CD4-positive, CD25-positive, alpha-beta regulatory T cell (primary cell): ENCODE data around the gene CELSR3. TPM values are rescaled to one million over a fixed set of nuclear protein-coding genes. Genes with fewer than 3 reads are reported as not detected.

ENCODE experiments used
- ATAC-seq, 2 donors: fragments of 150-1000 bp; cut with Tn5 transposase; one replicate each; pipeline ENCODE4 v1.10.0; 2021; ENCODE audit warnings: low read depth in 2 of 2, moderate number of reproducible peaks in 2 of 2, moderate library complexity in 1 of 2
- DNase-seq, 3 donors: peaks; one replicate each; pipeline versions ENCODE4 v3.0.0 to v3.0.0-alpha.2; 2012 to 2022; ENCODE audit warnings: mixed read lengths in 1 of 3
- H3K27ac ChIP-seq: one replicate; pipeline ENCODE4 v1.7.0; 2013; ENCODE audit warnings: mild to moderate bottlenecking, low read length; ENCODE audit not compliant: insufficient read depth, poor library complexity, severe bottlenecking
- H3K27me3 ChIP-seq: one replicate; pipeline ENCODE4 v1.7.0; 2013; ENCODE audit warnings: low read length; ENCODE audit not compliant: control insufficient read depth, insufficient read depth
- H3K36me3 ChIP-seq: one replicate; pipeline ENCODE4 v1.7.0; 2013; ENCODE audit warnings: mild to moderate bottlenecking, low read length, moderate library complexity; ENCODE audit not compliant: control insufficient read depth, insufficient read depth
- H3K4me1 ChIP-seq: 2 replicates; pipeline ENCODE4 v1.7.0; 2013; ENCODE audit warnings: mild to moderate bottlenecking, low read length; ENCODE audit not compliant: insufficient read depth, control insufficient read depth, poor library complexity, severe bottlenecking
- H3K4me3 ChIP-seq: one replicate; pipeline ENCODE4 v1.7.0; 2013; ENCODE audit warnings: low read depth, mild to moderate bottlenecking, low read length, moderate library complexity
- H3K9me3 ChIP-seq, 2 experiments: 1 replicate in 1 of 2; 2 replicates in 1 of 2; pipeline ENCODE4 v1.7.0; 2013; ENCODE audit warnings: low read length in 2 of 2, mild to moderate bottlenecking in 1 of 2, moderate library complexity in 1 of 2; ENCODE audit not compliant: control insufficient read depth in 2 of 2
- H3K27ac Mint-ChIP-seq, 3 donors: one replicate each; pipeline ENCODE4 v1.8.0; 2020 to 2022; ENCODE audit warnings: mild to moderate bottlenecking in 3 of 3, mixed read lengths in 3 of 3, moderate library complexity in 2 of 3
- H3K27me3 Mint-ChIP-seq: one replicate; pipeline ENCODE4 v1.8.0; 2022; ENCODE audit warnings: mild to moderate bottlenecking, mixed read lengths
- H3K36me3 Mint-ChIP-seq: one replicate; pipeline ENCODE4 v1.8.0; 2020; ENCODE audit warnings: mixed read lengths
- H3K4me1 Mint-ChIP-seq, 4 donors: one replicate each; pipeline ENCODE4 v1.8.0; 2020 to 2022; ENCODE audit warnings: mixed read lengths in 4 of 4, mild to moderate bottlenecking in 1 of 4
- H3K4me3 Mint-ChIP-seq, 4 donors: one replicate each; pipeline ENCODE4 v1.8.0; 2020 to 2022; ENCODE audit warnings: mild to moderate bottlenecking in 4 of 4, mixed read lengths in 4 of 4, moderate library complexity in 3 of 4
- H3K9me3 Mint-ChIP-seq, 7 donors: one replicate each; pipeline ENCODE4 v1.8.0; 2020 to 2022; ENCODE audit warnings: mixed read lengths in 7 of 7, mild to moderate bottlenecking in 3 of 7, moderate library complexity in 2 of 7
- polyA plus RNA-seq, 4 donors: library from polyadenylated mRNA; unstranded; fragments of 300-500 nt; fragmentation: Illumina TruSeq; gene quantifications; one replicate each; pipeline ENCODE4 v1.2.3, GENCODE V29; 2021
- total RNA-seq: library from RNA; stranded (reverse); gene quantifications from one replicate; pipeline ENCODE4 v1.2.3, GENCODE V29; 2022

CELSR3 gene
- total and polyA plus RNA-seq, 5 donors from 2014 or later: 0.31 to 8.8 (median 0.39) TPM

GRCh38 chr3:48685603-48686511 lies 23.2 kb upstream of the CELSR3 start, which contains the start of gene NCKIPSD:
Gene NCKIPSD (minus strand): TSS chr3:48685915. CDS start chr3:48685807, 108 bp downstream.
- H3K9me3 Mint-ChIP-seq: no peaks in the 10 kb centered on the region
- Histone ChIP-seq H3K27ac (peak within 1 kb of the TSS; percentile 80), H3K4me1 (peaks cover 28% of the 10 kb centered on the region), H3K27me3 (no peaks in the 10 kb centered on the region), H3K4me3 (peak within 1 kb of the TSS; percentile 74), H3K36me3 (peaks cover 44% of the 10 kb centered on the region), H3K9me3 (no peaks in the 10 kb centered on the region)
- H3K36me3 Mint-ChIP-seq: peaks cover 12% of the 10 kb centered on the region
- no peaks in the 10 kb centered on the region for H3K27me3 Mint-ChIP-seq
- H3K4me3 Mint-ChIP-seq: peak within 1 kb of the TSS; percentile 81 to 95 (median 94)
- H3K27ac Mint-ChIP-seq: peak within 1 kb of the TSS; percentile 71 to 96 (median 92)
- peaks cover 0 to 35% (median 22%) of the 10 kb centered on the region in 4 donors for H3K4me1 Mint-ChIP-seq
- peak; percentile 85 to 92 (median 89) for DNase-seq
- peak; percentile 90 to 92 for ATAC-seq

GRCh38 chr3:48685293-48685602 lies 22.6 kb upstream of the CELSR3 start:
- ATAC-seq (no peak), DNase-seq (no peak)
- Histone ChIP-seq H3K9me3 (no peaks in the 10 kb centered on the region), H3K27ac (peak overlapping the region; percentile 80), H3K27me3 (no peaks in the 10 kb centered on the region), H3K4me3 (peak overlapping the region; percentile 74), H3K36me3 (peaks cover 43% of the 10 kb centered on the region), H3K4me1 (peaks cover 28% of the 10 kb centered on the region)
- Mint-ChIP-seq H3K36me3 (peaks cover 18% of the 10 kb centered on the region), H3K27ac (peak overlapping the region in 2 of 3 donors; percentile 71 to 96), H3K4me1 (peaks cover 0 to 40% (median 27%) of the 10 kb centered on the region in 4 donors), H3K4me3 (peak overlapping the region; percentile 81 to 94 (median 94)), H3K9me3 (no peaks in the 10 kb centered on the region), H3K27me3 (no peaks in the 10 kb centered on the region)

DNA sequence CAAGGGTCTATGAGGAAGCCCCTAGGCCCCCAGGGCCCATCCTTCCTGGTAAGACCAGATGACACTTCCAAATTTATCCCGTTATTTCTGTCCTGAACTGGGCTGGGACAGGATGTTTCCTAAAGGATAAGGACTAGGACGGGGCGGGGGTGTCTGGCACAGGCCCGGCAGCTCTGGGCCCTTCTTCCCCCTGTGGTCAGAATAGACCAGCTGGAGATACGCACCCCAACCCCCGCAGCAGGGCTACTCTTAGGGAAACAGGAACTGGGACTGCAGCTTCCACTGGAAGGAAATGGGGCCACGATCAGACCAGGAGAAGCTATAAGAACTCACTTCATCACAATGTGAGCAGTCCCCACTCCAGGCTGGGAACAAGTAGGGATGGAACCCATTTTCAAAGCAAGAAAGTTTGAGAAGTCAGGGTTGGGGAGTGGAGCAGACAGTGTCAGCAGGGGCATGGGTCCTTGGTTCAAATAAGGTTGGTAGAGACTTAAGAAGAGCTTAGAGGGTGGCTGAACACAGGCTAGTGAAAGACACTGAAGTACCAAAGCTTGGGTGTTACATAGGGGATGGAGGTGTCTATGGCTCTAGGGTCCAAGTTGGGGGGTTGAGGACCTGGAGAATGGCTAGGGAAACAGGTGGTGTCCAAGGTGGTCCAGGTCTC lies 21.9 kb upstream of the CELSR3 start:
- peaks cover 29% of the 10 kb centered on the region for H3K4me1 ChIP-seq
- DNase-seq (peak in 1 of 3 donors; percentile 33), ATAC-seq (no peak)
- Mint-ChIP-seq H3K4me1 (peaks cover 0 to 45% (median 27%) of the 10 kb centered on the region in 4 donors), H3K27ac (peak overlapping the region; percentile 71 to 92 (median 88)), H3K27me3 (no peaks in the 10 kb centered on the region), H3K36me3 (peaks cover 21% of the 10 kb centered on the region), H3K4me3 (peak overlapping the region; percentile 81 to 95 (median 89)), H3K9me3 (no peaks in the 10 kb centered on the region)
- peak overlapping the region; percentile 62 for H3K4me3 ChIP-seq
- no peaks in the 10 kb centered on the region for H3K27me3 ChIP-seq
- H3K36me3 ChIP-seq: peaks cover 41% of the 10 kb centered on the region
- H3K27ac ChIP-seq: no peak overlapping the region
- no peaks in the 10 kb centered on the region for H3K9me3 ChIP-seq

DNA sequence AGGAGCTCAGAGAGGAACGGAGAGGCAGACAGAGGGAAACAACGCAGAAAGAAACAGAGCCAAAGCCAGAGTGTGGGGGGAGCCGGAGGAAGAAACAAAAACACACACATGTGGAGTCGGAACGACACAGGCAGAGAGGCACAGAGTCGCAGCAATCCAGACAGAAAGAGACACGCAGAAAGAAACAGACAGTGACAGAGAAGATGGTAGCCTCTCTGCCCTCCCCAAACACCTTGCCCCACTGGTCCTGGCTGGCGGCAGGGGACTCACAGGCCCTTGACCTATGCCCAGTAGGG lies 21.3 kb upstream of the CELSR3 start:
- DNase-seq (no peak), ATAC-seq (no peak)
- H3K4me1 ChIP-seq: peaks cover 32% of the 10 kb centered on the region
- Mint-ChIP-seq H3K4me3 (peak overlapping the region in 3 of 4 donors; percentile 58 to 86 (median 83)), H3K27me3 (no peaks in the 10 kb centered on the region), H3K9me3 (no peaks in the 10 kb centered on the region), H3K27ac (no peak overlapping the region), H3K36me3 (peaks cover 21% of the 10 kb centered on the region), H3K4me1 (peaks cover 0 to 50% (median 28%) of the 10 kb centered on the region in 4 donors)
- H3K36me3 ChIP-seq: peaks cover 35% of the 10 kb centered on the region
- H3K4me3 ChIP-seq: no peak overlapping the region
- H3K27me3 ChIP-seq: no peaks in the 10 kb centered on the region
- no peaks in the 10 kb centered on the region for H3K9me3 ChIP-seq
- H3K27ac ChIP-seq: no peak overlapping the region

GRCh38 chr3:48682786-48683185 lies 20.1 kb upstream of the CELSR3 start:
- Histone ChIP-seq H3K4me1 (peaks cover 32% of the 10 kb centered on the region), H3K27me3 (no peaks in the 10 kb centered on the region), H3K4me3 (no peak overlapping the region), H3K27ac (no peak overlapping the region), H3K36me3 (peaks cover 28% of the 10 kb centered on the region), H3K9me3 (no peaks in the 10 kb centered on the region)
- peak overlapping the region in 3 of 4 donors; percentile 33 to 65 (median 38) for H3K4me3 Mint-ChIP-seq
- ATAC-seq (no peak), DNase-seq (no peak)
- no peaks in the 10 kb centered on the region for H3K27me3 Mint-ChIP-seq
- no peaks in the 10 kb centered on the region for H3K9me3 Mint-ChIP-seq
- H3K4me1 Mint-ChIP-seq: peaks cover 0 to 50% (median 28%) of the 10 kb centered on the region in 4 donors
- H3K27ac Mint-ChIP-seq: no peak overlapping the region
- peaks cover 23% of the 10 kb centered on the region for H3K36me3 Mint-ChIP-seq

- DNase-seq (no peak), ATAC-seq (no peak)
- Histone ChIP-seq H3K9me3 (no peaks in the 10 kb centered on the region), H3K4me1 (peaks cover 32% of the 10 kb centered on the region), H3K27ac (no peak overlapping the region), H3K36me3 (peaks cover 22% of the 10 kb centered on the region), H3K27me3 (no peaks in the 10 kb centered on the region), H3K4me3 (no peak overlapping the region)
- Mint-ChIP-seq H3K4me3 (peak overlapping the region in 1 of 4 donors; percentile 38), H3K9me3 (no peaks in the 10 kb centered on the region), H3K36me3 (peaks cover 22% of the 10 kb centered on the region), H3K27ac (peak overlapping the region in 1 of 3 donors; percentile 76), H3K4me1 (peaks cover 0 to 50% (median 28%) of the 10 kb centered on the region in 4 donors), H3K27me3 (no peaks in the 10 kb centered on the region)
These were observed 19.4 kb upstream of the CELSR3 start for GRCh38 chr3:48681974-48682610.

GRCh38 chr3:48681541-48681880 lies 18.8 kb upstream of the CELSR3 start:
- Histone ChIP-seq H3K27me3 (no peaks in the 10 kb centered on the region), H3K4me1 (peaks cover 31% of the 10 kb centered on the region), H3K27ac (no peak overlapping the region), H3K4me3 (no peak overlapping the region), H3K9me3 (no peaks in the 10 kb centered on the region), H3K36me3 (peaks cover 22% of the 10 kb centered on the region)
- H3K4me3 Mint-ChIP-seq: no peak overlapping the region
- no peak for ATAC-seq
- H3K9me3 Mint-ChIP-seq: no peaks in the 10 kb centered on the region
- peaks cover 0 to 48% (median 25%) of the 10 kb centered on the region in 4 donors for H3K4me1 Mint-ChIP-seq
- H3K27me3 Mint-ChIP-seq: no peaks in the 10 kb centered on the region
- DNase-seq: no peak
- H3K36me3 Mint-ChIP-seq: peaks cover 22% of the 10 kb centered on the region
- no peak overlapping the region for H3K27ac Mint-ChIP-seq
